ENCODE results near the gene RAB25.
A peak's percentile ranks its signal among the peaks of the same experiment; 100 is the strongest.
"Not testable (repeated sequence)": the region's sequence is repeated elsewhere in the genome, so short reads cannot be mapped to it uniquely, and the experiment has no call there.

RAB25 gene

DNA sequence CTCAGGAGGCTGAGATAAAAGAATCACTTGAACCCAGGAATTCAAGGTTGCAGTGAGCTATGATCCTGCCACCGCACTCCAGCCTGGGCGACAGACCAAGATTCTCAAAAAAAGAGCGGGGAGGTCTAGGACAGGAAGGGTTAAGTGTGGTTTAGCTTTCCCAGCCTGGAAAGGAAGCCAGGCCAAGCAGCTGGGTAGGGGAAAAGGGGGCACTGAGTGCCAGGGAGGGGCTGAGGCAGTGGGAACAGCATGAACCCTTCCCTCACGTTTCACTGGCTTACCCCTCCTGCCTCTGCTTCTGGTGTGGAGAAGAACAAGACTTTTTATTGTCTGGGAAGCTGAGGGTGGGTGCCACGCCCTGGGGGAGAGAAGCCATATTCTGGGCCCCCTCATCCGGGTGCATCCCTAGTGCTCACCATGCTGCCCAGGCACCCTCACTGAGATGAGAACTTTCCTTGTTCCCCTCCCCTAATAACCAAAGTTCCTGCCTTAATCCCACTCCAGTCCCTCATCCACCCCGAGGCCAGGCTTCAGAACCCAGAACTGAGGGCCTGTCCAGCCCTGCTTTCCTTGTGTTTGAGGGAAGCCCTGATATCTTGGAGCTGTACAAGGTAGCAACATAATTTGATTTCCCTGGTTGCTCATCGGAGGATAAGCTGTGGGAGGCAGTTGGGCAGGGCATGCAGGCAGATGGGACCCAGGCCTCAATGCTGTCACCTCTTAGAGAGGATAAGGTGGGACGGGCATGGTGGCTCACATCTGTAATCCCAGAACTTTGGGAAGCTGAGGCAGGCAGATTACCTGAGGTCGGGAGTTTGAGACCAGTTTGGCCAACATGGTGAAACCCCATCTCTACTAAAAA, 51.5 kb downstream of the RAB25 start:
- TF ChIP-seq, protein P1, sequence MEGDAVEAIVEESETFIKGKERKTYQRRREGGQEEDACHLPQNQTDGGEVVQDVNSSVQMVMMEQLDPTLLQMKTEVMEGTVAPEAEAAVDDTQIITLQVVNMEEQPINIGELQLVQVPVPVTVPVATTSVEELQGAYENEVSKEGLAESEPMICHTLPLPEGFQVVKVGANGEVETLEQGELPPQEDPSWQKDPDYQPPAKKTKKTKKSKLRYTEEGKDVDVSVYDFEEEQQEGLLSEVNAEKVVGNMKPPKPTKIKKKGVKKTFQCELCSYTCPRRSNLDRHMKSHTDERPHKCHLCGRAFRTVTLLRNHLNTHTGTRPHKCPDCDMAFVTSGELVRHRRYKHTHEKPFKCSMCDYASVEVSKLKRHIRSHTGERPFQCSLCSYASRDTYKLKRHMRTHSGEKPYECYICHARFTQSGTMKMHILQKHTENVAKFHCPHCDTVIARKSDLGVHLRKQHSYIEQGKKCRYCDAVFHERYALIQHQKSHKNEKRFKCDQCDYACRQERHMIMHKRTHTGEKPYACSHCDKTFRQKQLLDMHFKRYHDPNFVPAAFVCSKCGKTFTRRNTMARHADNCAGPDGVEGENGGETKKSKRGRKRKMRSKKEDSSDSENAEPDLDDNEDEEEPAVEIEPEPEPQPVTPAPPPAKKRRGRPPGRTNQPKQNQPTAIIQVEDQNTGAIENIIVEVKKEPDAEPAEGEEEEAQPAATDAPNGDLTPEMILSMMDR (conservative IDR thresholded peaks at IDR 0.05; ENCODE audit: control insufficient read depth, insufficient read depth, low read depth, low read length) = no peak
- no peak for DNase-seq (ENCODE audit: low read depth)
- no peak overlapping the region for H3K4me3 ChIP-seq (ENCODE audit: control insufficient read depth, low read depth, low read length)

DNA sequence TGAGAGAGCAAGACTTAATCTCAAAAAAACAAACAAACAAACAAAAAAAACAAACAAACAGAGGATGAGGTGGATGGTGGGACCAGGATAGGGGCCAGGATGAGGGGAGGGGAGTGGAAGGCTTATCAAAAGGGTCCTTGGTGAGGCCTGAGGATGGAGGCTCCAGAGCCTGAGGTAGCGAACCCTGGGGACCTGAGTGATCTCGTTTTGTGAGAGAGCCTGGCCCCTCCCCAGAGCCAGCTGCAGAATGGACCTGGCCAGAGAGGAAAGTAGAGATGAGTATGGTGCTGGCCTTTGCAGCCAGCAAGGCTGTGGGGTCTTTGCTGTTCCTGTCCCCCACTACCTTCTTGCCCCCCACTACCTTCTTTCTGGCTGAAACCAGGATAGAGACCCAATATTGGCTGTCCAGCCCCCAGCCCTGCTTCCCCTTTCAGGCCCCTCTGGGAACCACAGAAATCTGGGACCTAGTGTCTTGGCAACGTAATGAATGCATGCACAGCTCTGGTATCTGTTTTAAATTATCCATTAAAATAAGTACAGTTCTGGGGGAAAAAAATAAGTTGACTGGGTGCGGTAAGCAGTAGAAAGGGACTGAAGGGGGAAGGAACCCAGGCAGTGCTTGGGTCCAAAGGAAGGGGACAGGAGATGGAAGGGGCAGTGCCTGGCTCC, 52.5 kb downstream of the RAB25 start:
- DNase-seq (ENCODE audit: low read depth) = peak; percentile 61
- peak overlapping the region; percentile 99 for H3K4me3 ChIP-seq (ENCODE audit: control insufficient read depth, low read depth, low read length)
- TF ChIP-seq, protein P1 (conservative IDR thresholded peaks at IDR 0.05; ENCODE audit: control insufficient read depth, insufficient read depth, low read depth, low read length) = no peak

DNA sequence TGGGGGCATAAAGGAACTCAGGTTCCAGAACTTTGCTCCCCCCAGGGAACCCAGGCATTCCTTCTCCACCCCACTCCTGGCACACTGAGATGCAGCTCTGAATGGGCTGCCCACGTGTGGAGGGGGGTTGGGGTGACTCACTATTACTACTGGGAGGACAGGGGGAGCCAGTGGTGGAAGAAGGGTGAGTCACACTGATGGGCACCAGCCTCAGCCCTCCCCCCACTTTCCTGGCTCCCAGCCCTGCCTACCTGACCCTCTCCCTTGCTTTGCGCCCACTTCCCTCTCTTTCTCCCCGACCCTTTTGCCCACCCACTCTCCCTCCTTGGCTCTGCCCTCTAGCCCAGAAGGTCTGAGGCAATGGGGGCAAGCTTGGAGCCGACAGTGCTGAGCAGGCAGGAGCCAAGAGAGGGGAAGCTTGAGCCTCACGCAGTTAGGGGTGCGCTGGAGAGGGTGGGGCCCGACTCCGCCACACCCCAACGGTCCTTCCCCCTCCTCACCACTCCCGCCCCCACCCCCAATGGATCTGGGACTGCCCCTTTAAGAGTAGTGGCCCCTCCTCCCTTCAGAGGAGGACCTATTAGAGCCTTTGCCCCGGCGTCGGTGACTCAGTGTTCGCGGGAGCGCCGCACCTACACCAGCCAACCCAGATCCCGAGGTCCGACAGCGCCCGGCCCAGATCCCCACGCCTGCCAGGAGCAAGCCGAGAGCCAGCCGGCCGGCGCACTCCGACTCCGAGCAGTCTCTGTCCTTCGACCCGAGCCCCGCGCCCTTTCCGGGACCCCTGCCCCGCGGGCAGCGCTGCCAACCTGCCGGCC, 53.4 kb downstream of the RAB25 start, which contains the start of gene LMNA:
LMNA (plus strand) TSS at position 611 of the 818 bp plus-strand sequence. CDS start 208 bp downstream, outside the sequence.
- H3K4me3 ChIP-seq (ENCODE audit: control insufficient read depth, low read depth, low read length) = peak within 1 kb of the TSS; percentile 99
- TF ChIP-seq, protein P1 (conservative IDR thresholded peaks at IDR 0.05; ENCODE audit: control insufficient read depth, insufficient read depth, low read depth, low read length) = no peak
- DNase-seq (ENCODE audit: low read depth) = peak; percentile 97

- no peak for DNase-seq (ENCODE audit: low read depth)
- H3K4me3 ChIP-seq (ENCODE audit: control insufficient read depth, low read depth, low read length) = peak overlapping the region; percentile 99
- TF ChIP-seq, protein P1 (conservative IDR thresholded peaks at IDR 0.05; ENCODE audit: control insufficient read depth, insufficient read depth, low read depth, low read length) = no peak
Measured at GRCh38 chr1:156114919-156115513, 54.1 kb downstream of the RAB25 start.

DNA sequence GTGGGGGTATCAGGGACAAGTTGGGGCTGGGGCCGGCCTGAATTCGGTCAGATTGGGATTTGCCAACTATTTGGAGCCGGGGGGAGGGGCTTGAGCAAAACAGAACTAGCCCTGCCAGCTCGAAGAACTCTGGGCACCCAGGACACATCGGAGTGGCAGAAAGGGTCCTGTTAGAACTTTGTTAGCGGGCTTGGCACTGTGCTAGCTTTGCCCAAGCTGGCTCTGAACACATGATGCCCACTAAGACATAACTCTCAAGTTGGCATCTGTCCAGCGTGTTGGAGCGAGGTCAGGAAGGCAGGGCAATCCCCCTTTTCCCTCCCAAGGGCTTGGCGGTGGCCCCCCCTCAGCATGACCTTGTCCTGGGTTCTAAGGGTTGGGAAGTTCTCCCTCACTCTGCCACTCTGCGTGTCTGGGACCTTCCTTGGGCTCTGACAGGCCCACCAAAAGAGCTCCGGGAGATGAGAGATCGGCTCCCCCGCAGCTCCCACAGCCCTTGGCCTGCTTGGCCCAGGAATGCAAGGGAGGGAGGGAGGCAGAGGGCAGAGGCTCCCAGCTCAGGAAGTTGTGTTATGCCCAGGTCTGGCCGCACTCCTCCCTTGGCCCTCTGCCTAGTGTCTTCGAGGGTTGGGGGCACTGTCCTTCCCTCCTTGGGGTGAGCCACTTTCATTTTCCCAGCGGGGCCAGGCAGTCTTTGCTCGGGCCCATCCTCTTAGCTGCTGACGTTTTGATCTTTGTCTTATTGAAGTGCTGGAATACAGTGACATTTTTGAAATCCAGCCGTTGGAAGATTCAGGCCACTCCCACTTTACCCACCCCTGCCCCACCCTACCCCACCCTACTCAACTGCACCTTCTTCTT, 54.8 kb downstream of the RAB25 start:
- DNase-seq (ENCODE audit: low read depth) = peak; percentile 74
- H3K4me3 ChIP-seq (ENCODE audit: control insufficient read depth, low read depth, low read length) = peak overlapping the region; percentile 99
- TF ChIP-seq, protein P1 (conservative IDR thresholded peaks at IDR 0.05; ENCODE audit: control insufficient read depth, insufficient read depth, low read depth, low read length) = no peak

DNA sequence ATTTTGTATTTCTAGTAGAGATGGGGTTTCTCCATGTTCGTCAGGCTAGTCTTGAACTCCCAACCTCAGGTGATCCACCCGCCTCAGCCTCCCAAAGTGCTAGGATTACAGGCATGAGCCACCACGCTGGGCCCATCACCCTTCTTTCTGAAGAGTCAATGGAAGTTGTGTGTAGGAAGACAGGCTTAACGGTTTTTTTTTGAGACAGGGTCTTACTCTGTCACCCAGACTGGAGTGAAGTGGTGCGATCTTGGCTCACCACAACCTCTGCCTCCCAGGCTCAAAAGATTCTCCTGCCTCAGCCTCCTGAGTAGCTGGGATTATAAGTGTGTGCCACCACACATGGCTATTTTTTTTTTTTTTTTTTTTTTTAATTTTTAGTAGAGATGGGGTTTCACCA, 55.8 kb downstream of the RAB25 start:
- DNase-seq (ENCODE audit: low read depth) = not testable (repeated sequence)
- H3K4me3 ChIP-seq (ENCODE audit: control insufficient read depth, low read depth, low read length) = peak overlapping the region; percentile 99
